HEK293T (cell line): ENCODE data around the gene NTN1.

Experiments
- ARNT ChIP-seq: fragments of 450-650 bp; IDR thresholded peaks from 2 replicates; pipeline ENCODE4 v1.6.1; 2017; ENCODE audit warnings: mild to moderate bottlenecking
- BHLHE40 ChIP-seq: fragments of 450-650 bp; IDR thresholded peaks from 2 replicates; pipeline ENCODE4 v1.6.1; 2016; ENCODE audit warnings: mild to moderate bottlenecking, moderate library complexity, borderline replicate concordance
- CTBP1 ChIP-seq: fragments of 450-650 bp; IDR thresholded peaks from 2 replicates; pipeline ENCODE4 v1.6.1; 2016; ENCODE audit warnings: borderline replicate concordance
- FOXA1 ChIP-seq: fragments of 450-650 bp; IDR thresholded peaks from 2 replicates; pipeline ENCODE4 v1.6.1; 2016; ENCODE audit warnings: mild to moderate bottlenecking
- FOXK2 ChIP-seq: fragments of 450-650 bp; IDR thresholded peaks from 2 replicates; pipeline ENCODE4 v1.6.1; 2016; ENCODE audit warnings: mild to moderate bottlenecking
- NFRKB ChIP-seq: fragments of 450-650 bp; IDR thresholded peaks from 2 replicates; pipeline ENCODE4 v1.6.1; 2016; ENCODE audit warnings: mild to moderate bottlenecking, moderate library complexity
- PKNOX1 ChIP-seq: fragments of 450-650 bp; IDR thresholded peaks from 2 replicates; pipeline ENCODE4 v1.6.1; 2016
- SP1 ChIP-seq: fragments of 450-650 bp; IDR thresholded peaks from 2 replicates; pipeline ENCODE4 v1.6.1; 2017
- SUZ12 ChIP-seq: fragments of 450-650 bp; IDR thresholded peaks from 2 replicates; pipeline ENCODE4 v1.6.1; 2016; ENCODE audit warnings: mild to moderate bottlenecking
- TARDBP ChIP-seq: fragments of 450-650 bp; IDR thresholded peaks from 2 replicates; pipeline ENCODE4 v1.6.1; 2016
- ZNF384 ChIP-seq: fragments of 450-650 bp; IDR thresholded peaks from 2 replicates; pipeline ENCODE4 v1.6.1; 2016

GRCh38 chr17:9221147-9221921 lies 200.0 kb downstream of the NTN1 start:
- no peak for TF ChIP-seq SP1
- no peak for TF ChIP-seq FOXK2
- TF ChIP-seq NFRKB = no peak
- TF ChIP-seq ARNT = no peak
- TF ChIP-seq TARDBP = no peak
- no peak for TF ChIP-seq FOXA1
- no peak for TF ChIP-seq SUZ12
- no peak for TF ChIP-seq ZNF384
- TF ChIP-seq PKNOX1 = no peak
- no peak for TF ChIP-seq BHLHE40
- TF ChIP-seq CTBP1 = no peak
